HepG2 (cell line): ENCODE measurements around the gene SLC23A3. TPM values are rescaled to one million over a fixed set of nuclear protein-coding genes. Genes with fewer than 3 reads are reported as not detected.
A peak's percentile ranks its signal among the peaks of the same experiment; 100 is the strongest.

ENCODE experiments used
- ATAD3A ChIP-seq: sonication (generic); formaldehyde crosslinking; IDR thresholded peaks from 2 replicates; pipeline ENCODE4 v1.4.0; 2020; ENCODE audit warnings: missing genetic modification reagents
- DNMT3B ChIP-seq: conservative IDR thresholded peaks from 2 replicates; pipeline ENCODE4 v1.6.1; 2016; ENCODE audit warnings: missing biosample characterization, control low read depth
- GMEB2 ChIP-seq: IDR thresholded peaks from 2 replicates; pipeline ENCODE4 v1.6.1; 2016; ENCODE audit warnings: missing biosample characterization, missing genetic modification reagents, low read depth
- HES4 ChIP-seq: sonication (generic); formaldehyde crosslinking; IDR thresholded peaks from 2 replicates; pipeline ENCODE4 v1.9.0; 2021; ENCODE audit warnings: mild to moderate bottlenecking, missing genetic modification reagents, borderline replicate concordance
- HHEX ChIP-seq: IDR thresholded peaks from 2 replicates; pipeline ENCODE4 v1.6.1; 2016; ENCODE audit warnings: control low read depth
- HMGA1 ChIP-seq: sonication (generic); formaldehyde crosslinking; conservative IDR thresholded peaks from 2 replicates; pipeline ENCODE4 v1.4.0; 2020; ENCODE audit warnings: missing genetic modification reagents
- KLF11 ChIP-seq: IDR thresholded peaks from 2 replicates; pipeline ENCODE4 v1.6.1; 2016; ENCODE audit warnings: missing compliant biosample characterization
- MIXL1 ChIP-seq: IDR thresholded peaks from 2 replicates; pipeline ENCODE4 v1.6.1; 2016
- NR2F6 ChIP-seq, 2 experiments: IDR thresholded peaks; 2 replicates each; pipeline ENCODE4 v1.6.1; 2016; ENCODE audit warnings: antibody characterized with exemption in 1 of 2, mild to moderate bottlenecking in 1 of 2
- RARA ChIP-seq: IDR thresholded peaks from 2 replicates; pipeline ENCODE4 v1.6.1; 2016; ENCODE audit warnings: missing genetic modification reagents, missing compliant biosample characterization
- SMAD1 ChIP-seq: sonication (generic); formaldehyde crosslinking; IDR thresholded peaks from 2 replicates; pipeline ENCODE4 v1.4.0; 2020; ENCODE audit warnings: missing genetic modification reagents, low read depth, mild to moderate bottlenecking, borderline replicate concordance
- SNAPC2 ChIP-seq: sonication (generic); formaldehyde crosslinking; IDR thresholded peaks from 2 replicates; pipeline ENCODE4 v1.8.1; 2022; ENCODE audit warnings: mild to moderate bottlenecking, missing genetic modification reagents
- SP5 ChIP-seq: IDR thresholded peaks from 2 replicates; pipeline ENCODE4 v1.6.1; 2016; ENCODE audit warnings: low read depth, borderline replicate concordance
- SRY ChIP-seq: sonication (generic); formaldehyde crosslinking; IDR thresholded peaks from 2 replicates; pipeline ENCODE4 v1.8.0; 2022; ENCODE audit warnings: mild to moderate bottlenecking, missing genetic modification reagents
- THYN1 ChIP-seq: sonication (generic); formaldehyde crosslinking; IDR thresholded peaks from 2 replicates; pipeline ENCODE4 v1.8.1; 2023; ENCODE audit warnings: low read depth, mild to moderate bottlenecking, moderate library complexity, missing genetic modification reagents, borderline replicate concordance
- WIZ ChIP-seq: sonication (generic); formaldehyde crosslinking; IDR thresholded peaks from 2 replicates; pipeline ENCODE4 v1.5.1; 2020; ENCODE audit warnings: mild to moderate bottlenecking, missing genetic modification reagents
- ZFP36L2 ChIP-seq: sonication (generic); formaldehyde crosslinking; IDR thresholded peaks from 2 replicates; pipeline ENCODE4 v1.4.0; 2020; ENCODE audit warnings: missing genetic modification reagents
- ZNF18 ChIP-seq: sonication (generic); formaldehyde crosslinking; IDR thresholded peaks from 2 replicates; pipeline ENCODE4 v1.8.0; 2022; ENCODE audit warnings: mild to moderate bottlenecking, missing genetic modification reagents; ENCODE audit not compliant: insufficient replicate concordance
- ZNF3 ChIP-seq: IDR thresholded peaks from 2 replicates; pipeline ENCODE4 v1.7.0; 2017; ENCODE audit warnings: inconsistent platforms
- ZNF646 ChIP-seq: sonication (generic); formaldehyde crosslinking; IDR thresholded peaks from 2 replicates; pipeline ENCODE4 v1.9.0; 2021; ENCODE audit warnings: mild to moderate bottlenecking, missing genetic modification reagents
- ZNF670 ChIP-seq: sonication (generic); formaldehyde crosslinking; IDR thresholded peaks from 2 replicates; pipeline ENCODE4 v1.8.0; 2022; ENCODE audit warnings: mild to moderate bottlenecking, missing genetic modification reagents, borderline replicate concordance
- ZNF720 ChIP-seq: sonication (generic); formaldehyde crosslinking; IDR thresholded peaks from 2 replicates; pipeline ENCODE4 v1.4.0; 2020; ENCODE audit warnings: missing genetic modification reagents
- ZNF839 ChIP-seq: sonication (generic); formaldehyde crosslinking; IDR thresholded peaks from 2 replicates; pipeline ENCODE4 v1.4.0; 2020; ENCODE audit warnings: missing genetic modification reagents, mild to moderate bottlenecking, borderline replicate concordance
- polyA plus RNA-seq, 8 experiments: library from polyadenylated mRNA; depleted of rRNA in 3 of 8; stranded (reverse) in 7 of 8; unstranded in 1 of 8; fragments of >200 nt; fragmentation: Illumina TruSeq in 4 of 8; extraction: Trizol in 4 of 8; gene quantifications; 2 replicates each; pipeline versions ENCODE4 v1.2.1 to v1.2.3, GENCODE V29; 2011 to 2016; ENCODE audit warnings: low read depth in 4 of 8, missing spikeins in 1 of 8, mixed read lengths in 1 of 8; ENCODE audit not compliant: insufficient read depth in 1 of 8
- total RNA-seq, 5 experiments: library from RNA; depleted of rRNA; stranded (reverse); fragments of >200 nt; fragmentation: Illumina TruSeq; extraction: Trizol; gene quantifications; 2 replicates each; pipeline ENCODE4 v1.2.3, GENCODE V29; 2016; ENCODE audit warnings: low read depth in 1 of 5

Gene SLC23A3
- total and polyA plus RNA-seq, 2 of the 13 experiments (the other 11 are each of a cell fraction or from before 2014, with no cell fraction given) = 0.38 to 0.78 TPM

DNA sequence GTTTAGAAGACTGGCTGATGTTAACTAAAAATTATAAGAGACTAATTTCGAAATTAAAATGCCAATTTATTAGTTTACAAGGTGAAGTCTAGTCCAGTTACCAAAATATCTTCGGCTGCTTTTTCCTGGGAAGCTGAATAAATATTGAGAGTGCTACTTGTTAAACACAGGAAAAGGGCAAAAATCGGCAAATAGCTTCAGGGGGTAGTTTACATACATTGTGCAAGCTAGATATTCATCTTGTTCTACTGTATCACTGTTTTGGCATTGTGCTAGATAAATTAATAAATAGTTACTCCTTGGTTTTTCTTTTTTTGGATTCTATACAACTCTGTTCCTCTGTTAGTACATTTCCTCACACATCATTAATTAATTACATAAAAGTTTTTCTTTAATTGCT lies 38.5 kb downstream of the SLC23A3 start (continued):
- no peak for TF ChIP-seq ZNF646 (CRISPR knock-in tag)
- TF ChIP-seq ZNF3 (CRISPR knock-in tag) = no peak
- TF ChIP-seq NR2F6 (IDR thresholded peaks at IDR 0.05) = peak; percentile 64
- TF ChIP-seq NR2F6 (CRISPR knock-in tag; IDR thresholded peaks at IDR 0.05) = no peak
- no peak for TF ChIP-seq HMGA1
- TF ChIP-seq ZNF18 = no peak
- no peak for TF ChIP-seq SMAD1 (CRISPR knock-in tag)
- 0 out of 2 replicates have a peak, but pooled peaks have one; percentile 24 for TF ChIP-seq MIXL1
- no peak for TF ChIP-seq ZNF839 (CRISPR knock-in tag)
- TF ChIP-seq HES4 (CRISPR knock-in tag) = no peak
- TF ChIP-seq WIZ (CRISPR knock-in tag) = no peak
- no peak for TF ChIP-seq ZFP36L2 (CRISPR knock-in tag)
- TF ChIP-seq ZNF670 = no peak
- TF ChIP-seq RARA (CRISPR knock-in tag) = peak; percentile 68
- no peak for TF ChIP-seq SRY (CRISPR knock-in tag)
- TF ChIP-seq SP5 = peak; percentile 37; the same call in 1 of the 2 replicates
- TF ChIP-seq ZNF720 (CRISPR knock-in tag) = no peak
- no peak for TF ChIP-seq KLF11
- no peak for TF ChIP-seq SNAPC2
- TF ChIP-seq HHEX (CRISPR knock-in tag) = peak; percentile 69; the same call in 1 of the 2 replicates
- TF ChIP-seq ATAD3A = no peak
- no peak for TF ChIP-seq DNMT3B (CRISPR knock-in tag)
- no peak for TF ChIP-seq GMEB2 (CRISPR knock-in tag)
- no peak for TF ChIP-seq THYN1 (CRISPR knock-in tag)
